Stimulated activated CD8-positive, alpha-beta memory T cell treated with anti-CD3 and anti-CD28 coated beads, Interleukin-7, amount 100 ng/mL, for 4 hours (primary cell): ENCODE measurements around the gene BPIFB3.
"Not testable (repeated sequence)": the region's sequence is repeated elsewhere in the genome, so short reads cannot be mapped to it uniquely, and the experiment has no call there.

Experiments used
- DNase-seq, 2 donors: peaks; one replicate each; pipeline ENCODE4 v3.0.0-alpha.2; 2020; ENCODE audit warnings: low read depth in 2 of 2

Gene BPIFB3

GRCh38 chr20:33028875-33029274 is 24.8 kb upstream of the BPIFB3 start:
- DNase-seq: no peak

GRCh38 chr20:33030076-33030475 is 23.6 kb upstream of the BPIFB3 start:
- DNase-seq: no peak

GRCh38 chr20:33030569-33030968 is 23.1 kb upstream of the BPIFB3 start:
- DNase-seq: no peak

GRCh38 chr20:33031531-33031930 is 22.2 kb upstream of the BPIFB3 start, which contains the start of gene BPIFB6:
TSS of gene BPIFB6 (plus strand) at chr20:33031648. CDS start at chr20:33031648, 0 bp downstream.
- no peak for DNase-seq

- no peak for DNase-seq
These were observed 21.1 kb upstream of the BPIFB3 start for GRCh38 chr20:33032555-33032954.

GRCh38 chr20:33033381-33033780 is 20.3 kb upstream of the BPIFB3 start:
- DNase-seq: no peak

GRCh38 chr20:33034115-33034514 is 19.6 kb upstream of the BPIFB3 start:
- DNase-seq: no peak

- DNase-seq: no peak
These were observed 18.7 kb upstream of the BPIFB3 start for GRCh38 chr20:33034901-33035492.

- DNase-seq: no peak
These were observed 16.2 kb upstream of the BPIFB3 start for GRCh38 chr20:33037456-33037855.

- no peak for DNase-seq
These were observed 15.5 kb upstream of the BPIFB3 start for GRCh38 chr20:33038243-33038642.

- no peak for DNase-seq
These were observed 11.3 kb upstream of the BPIFB3 start for GRCh38 chr20:33042430-33042829.

GRCh38 chr20:33042983-33043730 is 10.5 kb upstream of the BPIFB3 start:
- no peak for DNase-seq

- DNase-seq: no peak
These were observed 9.9 kb upstream of the BPIFB3 start for GRCh38 chr20:33043731-33044181.

- not testable (repeated sequence) for DNase-seq
These were observed 8.5 kb upstream of the BPIFB3 start for GRCh38 chr20:33045129-33045721.

GRCh38 chr20:33046412-33046811 is 7.3 kb upstream of the BPIFB3 start:
- no peak for DNase-seq

GRCh38 chr20:33051333-33051732 is 2.4 kb upstream of the BPIFB3 start:
- DNase-seq: no peak

GRCh38 chr20:33054381-33054780 is 678 bp downstream of the BPIFB3 start:
- DNase-seq: no peak

- DNase-seq: no peak
These were observed 1.1 kb downstream of the BPIFB3 start for GRCh38 chr20:33054791-33055190.

- DNase-seq: no peak
These were observed 5.4 kb downstream of the BPIFB3 start for GRCh38 chr20:33059136-33059535.

GRCh38 chr20:33059741-33060390 is 6.2 kb downstream of the BPIFB3 start:
- DNase-seq: no peak

GRCh38 chr20:33061658-33062028 is 7.9 kb downstream of the BPIFB3 start:
- no peak for DNase-seq

GRCh38 chr20:33062105-33062824 is 8.6 kb downstream of the BPIFB3 start:
- no peak for DNase-seq
